ENCODE measurements around the gene ERC2. TPM values are rescaled to one million over a fixed set of nuclear protein-coding genes. Genes with fewer than 3 reads are reported as not detected.

The ERC2 gene
- total and polyA plus RNA-seq, 2 of the 13 experiments (the other 11 are each of a cell fraction or from before 2014, with no cell fraction given), result 0.16 to 0.22 TPM

- no peak for TF ChIP-seq ZNF703 (CRISPR knock-in tag; IDR thresholded peaks at IDR 0.05; ENCODE audit: borderline replicate concordance)
- no peak for TF ChIP-seq ZNF784 (CRISPR knock-in tag; IDR thresholded peaks at IDR 0.05; ENCODE audit: borderline replicate concordance)
- no peak for TF ChIP-seq ZBTB7B (CRISPR knock-in tag; IDR thresholded peaks at IDR 0.05)
- no peak for TF ChIP-seq FOXK1 (CRISPR knock-in tag; IDR thresholded peaks at IDR 0.05; ENCODE audit: borderline replicate concordance, low read depth)
- no peak for TF ChIP-seq ZNF850 (CRISPR knock-in tag; conservative IDR thresholded peaks at IDR 0.05)
- TF ChIP-seq SRSF4 (IDR thresholded peaks at IDR 0.05; ENCODE audit: low read depth, low read length, poor library complexity, severe bottlenecking), result no peak
Observed at GRCh38 chr3:56491566-56491965, 23.3 kb upstream of the ERC2 start (continued).

- H3K4me3 ChIP-seq (replicated peaks in 1 of 3; ENCODE audit: insufficient read depth in 1 of 3, low read depth in 2 of 3, low read length in 3 of 3), result no peak overlapping the region
- intact Hi-C loops (cut with micrococcal nuclease; ENCODE audit: unreplicated experiment), result no loop called here
- WGBS (ENCODE audit: low lambda C conversion rate), result 8% methylated on average over 8 of the region's 8 CpGs
- FAIRE-seq (no peak), DNase-seq (ENCODE audit: low spot score) (no peak), ATAC-seq (no peak)
- no TSS peak for BruUV-seq (replicated peaks)
- H3K27me3 ChIP-seq (ENCODE audit: control insufficient read depth in 1 of 2, insufficient read depth in 2 of 2, low read length in 2 of 2), result peaks cover 0 to 3% of the 10 kb centered on the region in 2 experiments; a peak in 1 of 5 replicates
- ChIA-PET POLR2A (no interaction called here), CTCF (ENCODE audit: low intra/inter-chr PET ratio, low total read pairs) (no interaction called here)
- H4K20me1 ChIP-seq (ENCODE audit: insufficient read depth, low read length), result no peaks in the 10 kb centered on the region
- no peak overlapping the region for H3K27ac ChIP-seq (ENCODE audit: extremely low read length, insufficient read depth, low read length)
- H3K79me2 ChIP-seq (ENCODE audit: insufficient read depth, low read length), result no peaks in the 10 kb centered on the region
- H3K36me3 ChIP-seq (replicated peaks in 1 of 2; ENCODE audit: control insufficient read depth in 1 of 2, insufficient read depth in 2 of 2, low read length in 2 of 2), result no peaks in the 10 kb centered on the region
- H2AFZ ChIP-seq (ENCODE audit: low read length), result no peak overlapping the region
- in situ Hi-C loops (cut with HindIII; ENCODE audit: extremely low pct_ligation_motif_present, low pct_unique_long_range_greater_than_20kb), result no loop called here
- no peaks in the 10 kb centered on the region for H3K4me1 ChIP-seq (ENCODE audit: insufficient read depth, low read length)
- H3K4me2 ChIP-seq (ENCODE audit: low read depth, low read length), result no peak overlapping the region
- no peaks in the 10 kb centered on the region for H3K9me3 ChIP-seq (ENCODE audit: low read length)
- TF ChIP-seq SIN3B (IDR thresholded peaks at IDR 0.05; ENCODE audit: low read length) (no peak), NR2F1 (CRISPR knock-in tag; IDR thresholded peaks at IDR 0.05) (no peak), ZMYM2 (CRISPR knock-in tag; IDR thresholded peaks at IDR 0.05) (no peak), SMARCE1 (IDR thresholded peaks at IDR 0.05; ENCODE audit: borderline replicate concordance) (no peak), ZNF160 (CRISPR knock-in tag; IDR thresholded peaks at IDR 0.05) (no peak), PCBP2 (optimal IDR thresholded peaks at IDR 0.05; ENCODE audit: low read depth, low read length, poor library complexity, severe bottlenecking) (no peak)
- H3K9ac ChIP-seq (ENCODE audit: insufficient read depth, low read depth, low read length), result no peak overlapping the region
Observed at GRCh38 chr3:56488812-56489600, 20.7 kb upstream of the ERC2 start.
